ENCODE results near the gene BTG2.
"Not testable (repeated sequence)": the region's sequence is repeated elsewhere in the genome, so short reads cannot be mapped to it uniquely, and the experiment has no call there.

The BTG2 gene

GRCh38 chr1:203304919-203305808, at the start of gene BTG2:
TSS of gene BTG2 (plus strand) at chr1:203305519. CDS start at chr1:203305607, 88 bp downstream.
- peak; percentile 68 for DNase-seq

DNA sequence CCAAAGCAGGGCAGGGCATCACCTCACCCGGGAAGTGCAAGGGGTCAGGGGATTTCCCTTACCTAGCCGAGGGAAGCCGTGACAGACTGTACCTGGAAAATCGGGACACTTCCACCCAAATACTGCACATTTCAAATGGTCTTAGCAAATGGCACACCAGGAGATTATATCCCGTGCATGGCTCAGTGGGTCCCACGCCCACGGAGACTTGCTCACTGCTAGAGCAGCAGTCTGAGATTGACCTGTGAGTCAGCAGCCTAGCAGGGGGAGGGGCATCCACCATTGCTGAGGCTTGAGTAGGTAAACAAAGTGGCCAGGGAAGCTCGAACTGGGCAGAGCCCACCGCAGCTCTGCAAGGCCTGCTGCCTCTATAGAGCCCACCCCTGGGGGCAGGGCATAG, 48.7 kb upstream of the BTG2 start:
- DNase-seq = not testable (repeated sequence)

DNA sequence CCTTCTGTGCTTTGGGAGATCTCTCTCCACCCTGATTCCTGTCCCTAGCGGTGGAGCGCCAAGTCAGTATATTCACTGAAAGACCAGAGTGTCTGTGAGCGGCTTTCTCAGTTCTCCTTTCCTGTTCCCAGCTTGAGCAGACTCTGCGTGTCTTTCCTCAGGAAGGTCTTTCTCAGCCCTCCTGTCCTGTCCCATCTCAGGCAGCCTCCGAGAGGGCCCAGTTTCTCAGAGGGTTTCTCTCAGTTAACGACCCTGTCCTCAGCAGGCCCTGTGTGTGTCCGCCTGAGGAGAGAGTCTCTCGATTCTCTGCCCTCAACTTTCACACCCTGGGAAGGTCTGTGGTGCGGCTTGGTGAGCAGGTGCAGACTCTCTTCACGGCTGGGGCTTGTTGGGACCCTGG, 41.8 kb upstream of the BTG2 start:
- DNase-seq = no peak

- DNase-seq = no peak
Observed at GRCh38 chr1:203264052-203264501, 41.2 kb upstream of the BTG2 start.

DNA sequence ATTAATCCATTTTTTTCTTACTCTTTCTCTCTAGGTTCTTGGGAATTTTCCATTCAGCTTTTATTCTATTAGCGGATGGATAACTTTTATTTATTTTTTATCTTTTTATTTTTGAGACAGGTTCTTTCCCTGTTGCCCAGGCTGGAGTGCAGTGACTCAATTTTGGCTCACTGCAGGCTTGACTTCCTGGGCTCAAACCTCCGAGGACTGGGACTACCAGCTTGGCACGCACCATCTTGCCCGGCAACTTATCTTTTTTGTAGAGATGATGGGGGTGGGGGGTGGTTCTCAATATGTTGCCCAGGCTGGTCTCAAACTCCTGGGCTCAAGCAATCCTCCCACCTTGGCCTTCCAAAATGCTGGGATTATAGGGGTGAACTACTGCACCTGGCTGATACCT, 39.8 kb upstream of the BTG2 start:
- DNase-seq = no peak

- DNase-seq = not testable (repeated sequence)
Observed at GRCh38 chr1:203266140-203266539, 39.2 kb upstream of the BTG2 start.

DNA sequence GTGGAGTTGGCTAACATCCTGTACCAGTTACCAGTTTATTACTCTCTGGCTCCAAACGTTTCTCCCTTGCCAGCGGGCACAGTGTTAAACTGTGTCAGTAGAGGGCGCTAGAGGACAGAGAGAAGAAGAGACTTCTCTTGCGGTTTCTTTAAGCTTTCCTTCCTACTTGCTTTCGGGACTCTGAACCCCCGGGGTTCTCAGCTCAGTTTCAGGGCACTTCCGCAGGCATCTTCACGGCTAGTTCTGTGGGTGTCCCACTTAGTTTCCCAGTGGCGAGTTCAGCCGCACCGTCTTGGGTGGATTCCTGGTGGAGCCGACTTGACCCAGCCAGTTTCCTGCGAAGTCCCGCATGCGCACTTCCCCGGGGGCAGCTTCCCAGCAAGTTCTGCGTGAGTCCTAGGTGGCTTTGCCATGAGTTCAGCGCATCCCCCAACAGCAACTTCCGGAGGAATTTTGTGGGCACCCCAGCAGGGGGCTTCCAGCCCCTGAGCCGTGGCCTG, 37.9 kb upstream of the BTG2 start:
- peak; percentile 74 for DNase-seq

- DNase-seq = no peak
Observed at GRCh38 chr1:203267912-203268311, 37.4 kb upstream of the BTG2 start.

DNA sequence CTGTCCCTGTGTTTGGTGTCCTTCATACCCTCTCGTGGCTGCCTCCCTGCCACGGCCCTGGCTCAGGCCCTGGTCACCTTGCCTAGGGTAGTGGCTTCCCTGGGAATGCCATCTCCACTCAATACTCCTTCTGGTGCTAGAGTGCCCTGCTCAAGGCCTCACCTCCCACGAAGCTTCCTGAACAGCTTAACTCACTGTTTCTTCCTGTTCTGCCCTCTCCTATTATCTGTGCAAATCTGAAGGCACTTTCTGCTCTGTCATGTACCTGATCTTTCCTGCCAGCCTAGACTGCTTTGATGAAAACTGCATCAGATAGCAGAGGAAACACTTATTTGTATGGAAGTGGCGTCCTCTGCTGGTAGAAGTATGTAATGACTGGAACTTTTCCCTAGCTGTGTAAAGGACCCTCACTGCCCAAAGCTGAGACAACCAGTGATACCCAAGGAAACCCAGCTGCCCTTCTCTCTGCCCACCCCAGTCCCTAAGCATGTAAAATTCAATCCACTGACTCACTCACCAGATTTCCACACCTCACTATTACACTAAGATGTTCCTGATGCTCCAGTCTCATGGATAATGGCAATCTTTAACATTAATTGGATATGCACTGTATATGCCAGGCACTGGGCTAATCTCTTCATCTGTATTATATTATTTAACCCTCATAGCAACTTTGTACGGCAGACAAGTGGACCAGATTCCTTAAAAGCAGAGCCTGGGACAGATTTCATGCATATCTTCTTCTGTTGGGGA, 36.2 kb upstream of the BTG2 start:
- peak; percentile 41 for DNase-seq

DNA sequence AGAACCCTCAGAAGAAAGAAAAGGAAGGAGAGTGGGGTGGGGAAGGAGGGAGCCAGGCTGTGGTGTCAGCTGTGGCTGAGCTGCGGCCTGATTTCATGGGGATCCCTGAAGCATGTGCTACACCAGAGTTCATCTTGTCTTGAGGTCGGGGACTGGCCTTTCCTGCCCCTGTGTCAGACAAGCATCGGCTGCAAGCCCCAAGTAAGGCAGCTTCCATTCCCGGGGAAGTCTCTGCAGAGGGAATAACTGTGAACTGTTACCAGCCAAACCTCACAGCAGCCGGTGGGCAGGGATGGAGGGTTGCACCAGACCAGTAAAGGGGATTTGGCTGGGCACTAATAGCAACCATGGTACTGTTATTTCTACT, 35.7 kb upstream of the BTG2 start:
- DNase-seq = no peak

DNA sequence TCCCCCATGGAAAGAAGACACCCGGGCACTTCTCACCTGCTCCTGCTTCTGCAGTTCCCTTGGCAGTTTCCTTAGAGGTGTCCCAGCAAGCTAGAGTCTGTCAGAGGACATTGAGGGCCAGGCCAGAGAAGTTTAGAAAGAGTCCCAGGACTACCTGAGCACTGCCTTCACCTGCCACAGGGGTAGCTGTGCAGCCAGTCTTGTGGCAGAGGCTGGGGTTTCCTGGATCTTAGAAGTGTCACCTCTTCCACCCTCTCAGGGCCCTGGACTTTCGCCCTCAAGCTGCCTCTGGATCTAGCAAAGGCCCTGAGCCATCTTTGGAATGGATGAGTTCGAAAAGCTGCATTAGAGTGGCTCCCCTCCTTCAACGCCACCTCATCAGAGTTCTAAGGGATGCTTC, 34.9 kb upstream of the BTG2 start:
- no peak for DNase-seq

DNA sequence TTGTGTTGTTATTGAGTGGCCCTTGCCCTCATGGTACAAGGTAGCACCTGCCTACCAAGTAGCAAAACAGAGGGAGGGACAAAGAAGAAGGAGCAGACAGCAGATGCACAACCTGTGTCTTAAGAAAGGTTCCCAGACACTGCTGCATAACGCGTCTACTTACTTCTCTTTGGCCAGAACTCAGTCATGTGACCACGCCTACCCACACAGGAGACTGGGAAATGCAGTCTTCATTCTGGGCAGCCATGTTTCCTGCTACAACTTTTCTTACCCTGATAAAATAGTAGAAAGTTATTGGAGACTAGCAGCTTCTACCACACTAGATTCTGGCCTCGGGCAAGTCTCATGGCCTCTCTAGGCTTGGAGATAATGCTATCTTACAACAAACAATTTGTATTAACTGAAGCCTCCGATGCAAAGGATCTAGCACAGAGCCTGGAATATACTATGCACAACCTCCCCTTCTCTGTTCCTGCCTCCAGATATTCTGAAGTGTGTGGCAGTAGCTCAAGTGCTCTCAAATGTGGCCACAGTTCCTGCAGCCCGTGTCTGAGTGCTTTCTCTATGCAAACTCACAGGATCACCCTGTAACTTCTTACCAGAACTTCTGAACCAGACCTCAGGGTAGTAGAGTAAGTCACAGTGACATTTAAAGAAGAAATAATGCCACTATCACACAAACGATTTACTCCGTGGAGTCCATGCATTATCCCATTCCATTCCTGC, 34.1 kb upstream of the BTG2 start:
- DNase-seq = no peak

- DNase-seq = no peak
Observed at GRCh38 chr1:203271962-203272632, 33.2 kb upstream of the BTG2 start.

DNA sequence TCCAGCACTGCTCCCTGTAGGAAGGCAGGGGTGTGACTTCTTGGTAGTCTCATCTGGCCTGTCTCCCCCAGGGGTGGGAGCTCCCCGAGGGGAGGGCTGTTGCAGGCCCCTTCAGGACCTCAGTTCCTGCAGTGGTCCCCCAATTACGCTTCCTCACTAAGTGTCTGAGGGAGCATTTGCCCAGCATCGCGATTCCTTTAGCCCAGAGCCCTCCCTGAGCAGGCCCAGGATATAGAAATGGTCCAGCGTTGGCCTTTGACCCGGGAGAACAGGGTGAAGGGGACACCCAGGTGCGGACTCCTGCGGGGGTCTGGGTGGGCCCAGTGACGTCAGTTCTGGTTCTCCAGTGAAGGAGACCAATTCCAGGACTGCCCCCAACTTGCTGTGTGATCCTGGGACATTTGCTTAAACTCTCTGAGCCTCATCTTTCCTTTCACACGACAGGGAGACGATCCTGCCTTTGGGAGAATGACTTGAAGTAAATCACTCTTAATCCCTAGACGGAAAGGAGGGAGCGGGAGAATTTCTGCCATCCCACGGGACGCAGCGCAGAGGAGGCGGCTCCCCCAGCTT, 32.6 kb upstream of the BTG2 start:
- no peak for DNase-seq

GRCh38 chr1:203273206-203273868, 32.0 kb upstream of the BTG2 start:
- peak; percentile 71 for DNase-seq

DNA sequence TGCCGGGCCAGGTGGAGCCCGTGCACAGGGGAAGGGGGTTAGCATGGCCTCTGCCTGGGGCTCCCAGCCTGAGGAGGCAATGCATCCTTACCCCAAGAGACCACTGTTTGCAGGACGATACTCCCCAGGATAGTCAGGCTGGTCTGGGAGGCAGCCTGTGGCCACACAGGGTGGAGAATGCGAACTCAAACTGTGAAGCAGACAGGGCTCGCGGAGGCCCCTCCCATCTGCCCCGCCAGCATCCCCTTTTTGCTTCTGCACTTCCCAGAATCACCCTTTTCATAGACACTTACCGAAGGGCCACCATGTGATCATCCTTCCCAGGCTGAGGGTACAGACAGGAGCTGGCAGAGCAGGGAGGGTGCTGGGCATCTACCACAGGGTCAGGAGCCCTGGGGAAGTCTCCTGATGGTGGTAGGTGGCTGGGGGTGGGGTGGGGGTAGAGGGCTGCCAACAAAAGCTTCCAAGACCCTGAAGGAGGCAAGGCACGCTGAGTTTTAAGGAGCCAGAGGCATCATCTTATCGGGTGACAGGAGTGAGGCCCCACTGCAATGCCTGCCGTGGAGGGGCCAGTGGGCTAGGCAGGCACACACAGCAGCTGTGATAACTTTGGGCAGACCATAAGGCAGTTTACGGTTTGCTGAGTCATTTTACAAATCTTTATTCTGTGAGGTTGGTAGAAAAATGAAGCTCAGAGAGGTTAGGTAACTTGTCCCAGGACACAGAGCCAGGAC, 31.3 kb upstream of the BTG2 start:
- no peak for DNase-seq

DNA sequence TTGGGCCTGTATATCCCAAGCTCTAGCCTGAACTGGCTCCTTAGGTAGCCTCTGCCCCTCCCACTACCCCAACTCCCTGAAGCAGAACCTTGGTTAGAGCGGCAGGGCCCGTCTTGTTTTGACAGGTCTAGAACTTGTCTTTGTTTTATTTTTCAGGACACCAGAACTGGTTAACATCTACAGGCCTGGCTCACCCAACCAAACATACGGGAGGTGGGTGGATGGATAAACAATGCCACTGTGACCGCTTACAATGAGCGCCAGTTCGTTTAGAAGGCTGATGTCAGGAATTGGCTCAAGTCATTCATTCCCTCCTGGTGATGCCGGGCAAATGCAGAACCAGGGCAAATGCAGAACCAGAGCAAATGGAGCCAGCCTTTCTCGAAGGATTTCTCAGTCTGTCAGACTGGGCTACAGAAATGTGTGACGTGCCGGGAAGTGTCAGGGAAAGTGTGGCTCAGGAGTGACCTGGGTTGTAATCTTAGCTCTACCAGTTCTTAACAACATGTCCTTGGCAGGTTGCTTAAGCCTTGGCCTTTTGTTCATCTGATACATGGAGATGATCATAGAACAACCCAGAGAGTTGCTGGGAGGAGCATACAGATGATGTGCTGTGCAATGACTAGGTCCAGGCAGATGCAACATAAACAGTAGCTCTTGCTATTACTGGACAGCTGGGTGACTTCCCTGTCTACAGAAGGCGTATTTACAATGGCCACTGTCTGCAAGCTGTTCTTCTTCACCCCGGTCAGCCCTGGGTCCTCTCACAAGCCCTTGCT, 30.5 kb upstream of the BTG2 start:
- DNase-seq = no peak

DNA sequence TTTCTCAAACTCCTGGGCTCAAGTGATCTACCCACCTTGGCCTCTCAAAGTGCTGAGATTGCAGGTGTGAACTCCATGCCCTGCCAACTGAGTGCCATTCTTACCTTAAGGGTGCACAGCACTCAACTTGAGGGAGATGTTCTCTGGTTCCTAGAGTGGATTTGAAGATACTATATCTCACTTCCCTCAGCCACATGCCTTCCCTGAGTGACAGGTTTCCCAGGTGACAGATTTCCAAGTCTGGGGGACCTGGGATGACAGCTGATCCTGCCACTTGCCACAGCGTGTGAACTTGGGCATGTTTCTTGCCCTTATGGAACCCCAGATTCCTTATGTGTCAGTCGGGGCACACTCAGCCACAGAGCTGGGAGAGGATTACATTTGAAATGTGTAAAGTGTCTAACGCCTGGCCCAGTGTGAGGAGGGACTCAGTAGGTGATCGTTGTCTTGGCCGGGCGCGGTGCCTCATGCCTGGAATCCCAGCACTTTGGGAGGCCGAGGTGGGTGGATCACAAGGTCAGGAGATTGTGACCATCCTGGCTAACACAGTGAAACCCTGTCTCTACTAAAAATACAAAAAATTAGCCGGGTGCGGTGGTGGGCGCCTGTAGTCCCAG, 29.6 kb upstream of the BTG2 start:
- no peak for DNase-seq

DNA sequence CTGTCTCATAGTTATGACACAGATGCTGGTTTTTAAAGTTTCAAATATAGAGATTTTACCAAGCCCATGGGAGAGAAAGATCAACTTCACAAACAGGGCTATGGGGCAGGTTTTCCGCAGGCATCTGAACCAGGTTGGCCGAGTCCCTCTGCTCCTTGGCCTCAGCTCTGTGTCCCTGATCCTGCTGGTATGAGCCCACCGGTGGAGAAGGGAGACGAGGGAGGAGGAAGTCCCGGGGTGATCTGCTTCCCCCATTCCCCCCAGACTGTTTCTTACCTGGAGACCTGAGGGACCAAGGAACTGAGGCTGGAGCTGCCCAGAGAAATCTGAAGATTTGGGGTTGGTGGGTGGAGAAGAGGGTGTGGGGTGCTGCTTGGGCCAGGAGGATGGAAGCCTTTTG, 28.9 kb upstream of the BTG2 start:
- no peak for DNase-seq
